ENCODE results near the gene ZNF624. TPM values are rescaled to one million over a fixed set of nuclear protein-coding genes. Genes with fewer than 3 reads are reported as not detected.

ZNF624 gene
- total RNA-seq, 1 experiment from 2014 or later = 1.3 TPM

DNA sequence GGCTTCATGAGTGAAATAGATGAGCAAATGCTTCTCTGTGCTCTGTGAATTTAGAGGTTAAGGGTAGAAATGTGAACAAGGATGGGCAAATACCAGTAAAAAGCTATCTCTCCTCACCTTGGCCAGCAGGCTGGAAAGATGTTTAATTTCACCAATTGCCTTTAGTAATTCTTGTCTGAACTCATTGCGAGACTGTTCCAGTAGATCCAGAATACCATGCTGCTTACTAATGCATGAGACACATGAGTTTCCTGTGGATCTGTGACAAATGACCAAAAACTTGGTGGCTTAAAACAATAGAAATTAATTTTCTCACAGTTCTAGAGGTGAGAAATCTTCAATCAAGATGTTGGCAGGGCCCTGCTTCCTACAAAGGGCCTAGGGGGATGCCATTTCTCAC, 9.3 kb upstream of the ZNF624 start:
- Mint-ChIP-seq H3K36me3 (ENCODE audit: insufficient read depth in 1 of 3, low read depth in 3 of 3) (no peaks in the 10 kb centered on the region), H3K4me1 (peaks cover 13 to 16% of the 10 kb centered on the region in 2 experiments), H3K4me3 (no peak overlapping the region), H3K27ac (no peak overlapping the region), H3K27me3 (ENCODE audit: low read depth) (peaks cover 19% of the 10 kb centered on the region), H3K9me3 (peaks cover 0 to 3% of the 10 kb centered on the region in 2 experiments; a peak in 1 of 5 replicates)
- H3K9ac ChIP-seq (ENCODE audit: extremely low read depth, insufficient read length, low read length) = no peak overlapping the region
- H3K4me1 ChIP-seq (ENCODE audit: insufficient read depth, low read length) = no peaks in the 10 kb centered on the region
- H3K14ac ChIP-seq (ENCODE audit: insufficient read depth, low read length) = no peak overlapping the region
- H2BK120ac ChIP-seq (ENCODE audit: low read depth, low read length, poor library complexity, severe bottlenecking) = no peak overlapping the region
- H4K8ac ChIP-seq (replicated peaks; ENCODE audit: insufficient read length, low read depth, low read length) = no peak overlapping the region
- H2BK5ac ChIP-seq (ENCODE audit: insufficient read length, low read length) = no peak overlapping the region
- TF ChIP-seq, protein P1, sequence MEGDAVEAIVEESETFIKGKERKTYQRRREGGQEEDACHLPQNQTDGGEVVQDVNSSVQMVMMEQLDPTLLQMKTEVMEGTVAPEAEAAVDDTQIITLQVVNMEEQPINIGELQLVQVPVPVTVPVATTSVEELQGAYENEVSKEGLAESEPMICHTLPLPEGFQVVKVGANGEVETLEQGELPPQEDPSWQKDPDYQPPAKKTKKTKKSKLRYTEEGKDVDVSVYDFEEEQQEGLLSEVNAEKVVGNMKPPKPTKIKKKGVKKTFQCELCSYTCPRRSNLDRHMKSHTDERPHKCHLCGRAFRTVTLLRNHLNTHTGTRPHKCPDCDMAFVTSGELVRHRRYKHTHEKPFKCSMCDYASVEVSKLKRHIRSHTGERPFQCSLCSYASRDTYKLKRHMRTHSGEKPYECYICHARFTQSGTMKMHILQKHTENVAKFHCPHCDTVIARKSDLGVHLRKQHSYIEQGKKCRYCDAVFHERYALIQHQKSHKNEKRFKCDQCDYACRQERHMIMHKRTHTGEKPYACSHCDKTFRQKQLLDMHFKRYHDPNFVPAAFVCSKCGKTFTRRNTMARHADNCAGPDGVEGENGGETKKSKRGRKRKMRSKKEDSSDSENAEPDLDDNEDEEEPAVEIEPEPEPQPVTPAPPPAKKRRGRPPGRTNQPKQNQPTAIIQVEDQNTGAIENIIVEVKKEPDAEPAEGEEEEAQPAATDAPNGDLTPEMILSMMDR (conservative IDR thresholded peaks at IDR 0.05) = no peak
- no peak overlapping the region for H3K4ac ChIP-seq (ENCODE audit: low read depth, low read length)
- no peaks in the 10 kb centered on the region for H3K23me2 ChIP-seq (ENCODE audit: insufficient read length, low read depth, low read length, poor library complexity, severe bottlenecking)
- H3K23ac ChIP-seq (ENCODE audit: insufficient read length, low read depth, low read length) = no peak overlapping the region
- H4K91ac ChIP-seq (ENCODE audit: insufficient read length, low read depth, low read length) = no peak overlapping the region
- H3T11ph ChIP-seq (ENCODE audit: low read length) = no peak overlapping the region
- H3K18ac ChIP-seq (ENCODE audit: insufficient read length, low read depth, low read length) = no peak overlapping the region
- DNase-seq = no peak
- no peak overlapping the region for H3K56ac ChIP-seq (ENCODE audit: insufficient read length, low read depth, low read length)
- no peaks in the 10 kb centered on the region for H4K20me1 ChIP-seq (ENCODE audit: control insufficient read depth, insufficient read depth, insufficient read length)
- no peak overlapping the region for H3K4me2 ChIP-seq (ENCODE audit: insufficient read depth, insufficient read length, low read length)
- H3K9me3 ChIP-seq (ENCODE audit: control insufficient read depth, low read depth, low read length) = no peaks in the 10 kb centered on the region
- H4K5ac ChIP-seq (ENCODE audit: insufficient read length, low read depth, low read length) = no peak overlapping the region
- H2BK20ac ChIP-seq (ENCODE audit: low read depth, low read length, poor library complexity, severe bottlenecking) = no peak overlapping the region
- no CpG with 5 or more reads among the region's 1 CpG for WGBS (ENCODE audit: extremely low coverage, insufficient read length, low lambda C conversion rate)
- no peak overlapping the region for H2BK15ac ChIP-seq (ENCODE audit: low read depth, low read length)
- no peak overlapping the region for H3K27ac ChIP-seq (ENCODE audit: insufficient read length, low read depth, low read length)
- no peak overlapping the region for H2AK5ac ChIP-seq (ENCODE audit: insufficient read length, low read length)
- H2BK12ac ChIP-seq (ENCODE audit: insufficient read length, low read depth, low read length) = no peak overlapping the region
- H3K27me3 ChIP-seq (ENCODE audit: insufficient read depth, low read length) = no peaks in the 10 kb centered on the region
- H3K79me1 ChIP-seq (ENCODE audit: insufficient read depth, low read depth, low read length, poor library complexity, severe bottlenecking) = no peaks in the 10 kb centered on the region
- no peaks in the 10 kb centered on the region for H3K79me2 ChIP-seq (ENCODE audit: insufficient read depth, low read length)
- H2AFZ ChIP-seq (ENCODE audit: low read length) = no peak overlapping the region
